Hypothalamus (tissue), 51 donors: ENCODE data around the gene CHSY1.

Source experiments
- DNase-seq, 51 donors: peaks; one replicate each; lab custom pipeline; 2025; lab: John Stamatoyannopoulos, UW

The CHSY1 gene

DNA sequence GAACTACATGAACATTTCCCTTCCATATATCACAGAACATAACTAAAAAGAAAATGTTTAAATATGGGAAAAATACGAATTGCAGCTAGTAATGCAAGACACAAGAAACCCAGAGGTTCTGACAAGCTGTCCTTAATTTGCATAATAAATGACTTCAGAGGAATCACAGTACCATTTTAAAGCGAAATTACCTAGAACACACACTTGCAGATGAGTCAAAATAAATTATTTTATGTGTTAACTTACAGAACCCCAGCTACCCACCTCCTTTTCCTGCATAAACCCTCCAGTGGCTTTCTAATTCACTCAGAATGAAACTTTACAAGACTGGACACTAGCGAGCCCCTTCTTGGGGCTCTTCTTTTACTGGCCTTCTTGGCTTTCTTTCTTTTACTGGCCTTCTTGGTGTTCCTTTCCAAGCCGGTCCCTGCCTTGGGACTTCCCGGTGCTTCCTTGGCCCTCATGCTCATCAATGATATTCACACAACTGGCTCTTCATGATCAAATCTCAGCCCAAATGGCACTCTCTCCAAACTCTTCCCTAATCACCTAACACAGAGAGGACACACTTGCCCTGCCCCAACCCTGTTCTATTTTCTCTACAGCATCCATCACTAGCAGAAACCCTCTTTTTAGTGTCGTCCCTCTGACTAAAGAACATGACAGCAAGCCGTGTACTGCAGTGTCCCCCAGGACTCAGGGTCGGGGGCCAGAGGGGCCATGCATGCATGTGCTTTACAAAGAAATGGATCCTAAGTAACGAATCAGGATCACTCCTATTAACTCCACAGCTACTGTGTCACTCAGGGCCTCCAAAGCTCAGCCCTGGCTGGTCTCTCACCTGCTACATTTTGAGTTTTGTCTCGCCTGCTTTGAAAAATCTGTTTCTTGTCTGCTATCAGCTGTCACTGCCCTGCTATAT is 4.8 kb downstream of the CHSY1 start:
- no peak for DNase-seq

- DNase-seq, result no peak
Observed at GRCh38 chr15:101246391-101246790, 5.5 kb downstream of the CHSY1 start.

GRCh38 chr15:101244889-101245668 is 6.8 kb downstream of the CHSY1 start:
- DNase-seq, result no peak

DNA sequence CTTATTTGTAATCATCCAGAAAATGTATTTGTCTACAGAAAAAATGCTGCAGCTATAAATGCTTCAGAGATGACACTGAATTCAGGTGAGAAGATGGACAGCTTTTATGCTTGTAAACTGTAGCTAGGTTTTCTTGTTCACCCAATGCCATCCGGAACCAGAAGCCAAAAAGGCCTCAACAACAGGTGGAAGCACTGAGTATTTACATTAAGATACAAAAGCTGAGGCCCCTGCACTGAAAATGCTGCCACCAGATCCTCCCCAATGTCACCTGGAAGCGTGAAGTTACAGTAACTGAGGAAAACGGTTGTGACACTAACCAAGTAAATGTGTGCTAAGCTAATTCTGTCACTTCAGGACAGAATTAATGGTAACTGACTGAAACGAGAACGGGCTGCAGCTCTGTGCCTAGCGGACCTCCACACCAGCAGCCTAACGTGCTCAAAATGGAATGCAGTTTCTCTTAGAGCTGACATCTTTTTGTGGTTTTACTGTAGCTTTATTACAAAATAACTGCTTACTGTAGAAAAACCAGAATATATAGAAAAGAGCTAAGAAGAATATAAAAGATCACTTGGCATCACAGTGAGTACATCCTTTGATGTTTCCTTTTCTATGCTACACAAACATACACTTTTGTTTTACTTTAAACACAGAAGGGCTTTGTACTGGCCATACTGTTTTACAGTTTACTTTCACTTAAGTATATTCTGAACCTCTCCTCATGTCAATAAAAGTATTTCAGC is 7.6 kb downstream of the CHSY1 start:
- DNase-seq, result no peak

DNA sequence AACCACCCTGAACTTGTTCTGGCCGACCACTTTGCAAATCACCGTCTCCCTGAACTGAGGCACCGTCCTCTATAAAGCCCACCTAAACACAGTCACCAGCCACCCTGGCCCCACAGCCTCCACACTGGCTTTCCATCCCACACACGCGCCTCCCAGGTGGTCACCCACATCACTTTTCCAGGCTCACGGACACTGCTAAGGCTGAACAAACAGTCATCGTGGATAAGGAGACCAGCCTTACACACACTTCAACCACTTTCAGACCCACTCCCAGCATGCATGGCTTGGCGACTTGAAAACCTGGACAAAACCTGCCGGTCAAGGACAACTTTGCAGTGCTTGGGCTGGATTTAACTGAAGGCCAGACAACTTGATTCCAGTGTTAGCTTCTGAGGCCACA is 8.4 kb downstream of the CHSY1 start:
- no peak for DNase-seq

DNA sequence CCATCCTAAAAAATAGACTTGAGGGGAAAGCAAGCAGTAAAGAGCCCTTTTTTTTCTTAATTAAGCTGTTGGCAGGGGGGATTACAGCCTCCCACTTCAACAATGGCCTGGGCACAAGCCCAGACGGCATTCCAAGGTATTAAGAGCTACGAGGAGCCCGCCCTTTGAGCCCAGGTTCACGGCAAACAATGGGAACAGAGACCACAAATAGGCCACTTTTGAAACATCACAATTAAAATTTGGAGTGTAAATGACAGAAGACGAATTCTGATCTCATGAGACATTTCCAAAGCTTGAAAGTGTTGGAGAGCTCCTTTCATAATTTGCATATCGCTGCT is 8.9 kb downstream of the CHSY1 start:
- DNase-seq, result no peak

DNA sequence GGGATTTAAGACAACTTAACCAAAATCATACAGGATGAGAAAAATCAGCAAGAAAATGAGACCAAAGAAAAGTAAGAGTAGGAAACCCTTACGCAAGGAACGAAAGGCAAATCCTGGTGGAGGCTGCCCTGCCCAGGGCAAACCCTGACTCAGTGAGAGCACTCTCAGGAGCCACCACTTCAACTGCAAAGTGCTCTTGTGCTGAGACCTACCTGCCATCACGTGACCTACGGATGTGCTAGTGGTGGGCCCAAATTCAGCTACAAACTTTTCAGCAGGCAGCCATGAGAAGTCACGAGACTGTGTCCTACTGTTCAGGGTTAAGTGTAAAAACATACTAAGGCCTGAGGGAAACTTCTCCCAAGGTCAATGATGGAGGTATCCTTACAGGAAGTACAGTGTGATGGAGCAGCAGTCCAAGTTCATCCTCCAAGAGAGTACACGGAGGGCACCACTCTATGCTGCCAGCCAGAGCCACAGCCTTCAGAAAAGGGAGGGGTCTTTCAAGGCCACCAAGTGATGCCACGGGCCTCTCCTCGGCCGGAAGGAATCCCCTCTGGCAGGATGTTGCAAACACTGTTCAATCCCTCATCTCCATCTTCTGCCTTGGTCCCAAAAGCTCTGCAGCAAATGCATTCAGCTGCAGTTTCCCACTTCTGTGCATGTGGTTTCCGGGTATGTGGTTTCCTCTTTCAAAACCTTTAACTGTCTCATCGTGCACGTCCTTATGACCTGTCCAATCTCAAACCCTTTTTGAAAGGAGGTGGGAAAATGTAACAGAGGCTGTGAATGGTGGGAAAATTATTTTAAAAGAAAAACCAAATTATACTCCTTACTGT is 9.5 kb downstream of the CHSY1 start:
- no peak for DNase-seq

- DNase-seq, result no peak
Observed at GRCh38 chr15:101240358-101240757, 11.5 kb downstream of the CHSY1 start.

DNA sequence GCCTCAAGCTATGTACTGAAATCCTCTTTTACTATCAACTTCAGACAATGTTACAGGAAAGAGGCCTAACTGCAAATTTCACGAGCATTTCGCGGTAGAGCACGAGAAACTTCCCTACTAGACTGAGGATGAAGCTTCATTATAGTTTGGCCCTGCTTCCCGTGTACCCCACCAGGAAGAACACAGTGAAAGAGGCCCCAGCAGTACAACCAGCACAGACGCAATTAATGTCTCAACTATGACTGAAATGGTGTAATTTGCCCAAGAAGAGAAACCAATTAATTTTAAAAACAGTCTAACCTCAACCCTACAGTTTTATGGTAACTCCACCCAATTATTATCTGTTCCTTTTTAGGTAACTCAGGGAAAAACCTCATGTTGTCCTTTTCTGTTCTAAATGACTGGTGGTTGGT is 12.1 kb downstream of the CHSY1 start:
- DNase-seq, result no peak

DNA sequence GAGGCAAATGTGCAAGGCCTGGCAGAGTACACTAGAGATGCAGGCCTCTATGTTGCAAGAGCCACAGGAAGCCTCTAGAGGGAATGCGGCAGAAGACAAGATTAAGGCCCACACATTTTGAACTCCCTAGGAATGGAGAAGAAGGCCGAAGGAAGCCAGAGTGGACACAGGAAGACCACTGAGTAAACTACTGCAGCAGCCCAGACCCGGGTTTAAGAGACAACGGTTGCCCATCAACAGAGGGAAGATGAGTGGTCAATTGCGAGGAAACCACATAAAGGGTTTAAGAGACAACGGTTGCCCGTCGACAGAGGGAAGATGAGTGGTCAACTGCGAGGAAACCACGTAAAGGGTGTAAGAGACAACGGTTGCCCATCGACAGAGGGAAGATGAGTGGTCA is 14.6 kb downstream of the CHSY1 start:
- no peak for DNase-seq

DNA sequence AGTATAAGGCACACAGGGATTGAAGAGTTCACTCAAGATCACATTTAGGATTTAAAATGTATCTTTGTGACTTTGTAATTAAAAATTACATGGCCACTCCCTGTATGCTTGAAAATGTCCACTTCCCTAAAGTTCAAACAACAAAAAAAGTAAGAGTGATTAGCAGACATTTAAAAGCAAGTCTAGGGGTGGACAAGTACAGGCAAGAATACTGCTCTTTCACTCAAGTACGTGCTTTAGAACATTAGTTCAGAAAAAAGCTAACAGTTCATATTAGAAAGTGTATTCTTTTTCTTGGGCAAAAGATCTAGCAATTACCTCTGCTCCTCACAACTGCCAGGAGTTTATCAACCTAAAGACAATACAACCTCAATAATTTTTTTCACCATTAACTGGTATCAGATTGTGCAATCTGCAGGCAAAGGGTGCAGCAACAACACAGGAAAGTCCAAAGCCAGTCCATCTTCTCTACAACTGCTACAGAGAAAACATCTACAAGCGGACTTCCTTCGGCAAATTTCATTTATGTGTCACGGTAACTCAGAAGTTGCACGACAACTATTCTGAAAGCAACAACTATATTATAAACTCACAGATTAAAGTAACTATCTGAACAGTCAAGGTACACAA is 18.1 kb downstream of the CHSY1 start:
- DNase-seq, result no peak

DNA sequence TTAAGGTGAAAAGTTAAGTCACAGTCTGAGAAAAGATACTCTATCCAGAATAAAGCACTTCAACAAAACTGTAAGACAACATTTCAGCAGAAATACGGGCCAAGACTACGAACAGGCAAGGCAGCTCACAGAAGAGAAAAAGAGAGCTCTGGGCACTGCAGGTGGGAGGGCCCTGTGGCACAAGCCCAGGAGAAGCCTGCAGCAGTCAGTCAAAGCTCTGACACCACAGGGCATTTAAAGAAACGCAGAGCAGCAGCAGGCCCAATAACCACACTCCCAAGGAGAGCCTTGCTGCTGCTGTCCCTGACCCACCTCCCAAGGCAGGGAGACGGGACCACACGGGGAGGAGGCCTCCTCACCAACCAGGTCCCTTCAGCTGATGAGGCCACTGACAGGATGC is 19.2 kb downstream of the CHSY1 start:
- DNase-seq, result peak in 6 of 51 donors; percentile 16 to 41 (median 21)

DNA sequence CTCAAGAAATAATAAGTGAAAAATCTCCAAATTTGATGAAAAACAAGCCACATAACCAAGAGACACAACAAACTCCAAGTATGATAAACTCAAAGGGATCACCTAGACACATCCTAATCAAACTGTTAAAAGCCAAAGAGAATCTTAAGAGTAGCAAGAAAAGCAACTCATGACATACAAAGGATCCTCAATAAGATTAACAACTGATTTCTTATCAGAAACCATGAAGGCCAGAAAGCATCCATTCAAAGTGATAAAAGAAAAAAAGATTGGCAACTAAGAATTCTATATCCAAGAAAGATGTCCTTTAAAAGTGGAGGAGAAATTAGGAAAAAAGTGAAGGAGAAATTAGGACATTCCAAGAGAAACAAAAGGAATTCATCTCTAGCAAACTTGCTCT is 23.5 kb downstream of the CHSY1 start:
- DNase-seq, result no peak

GRCh38 chr15:101225658-101226057 is 26.2 kb downstream of the CHSY1 start:
- DNase-seq, result no peak

DNA sequence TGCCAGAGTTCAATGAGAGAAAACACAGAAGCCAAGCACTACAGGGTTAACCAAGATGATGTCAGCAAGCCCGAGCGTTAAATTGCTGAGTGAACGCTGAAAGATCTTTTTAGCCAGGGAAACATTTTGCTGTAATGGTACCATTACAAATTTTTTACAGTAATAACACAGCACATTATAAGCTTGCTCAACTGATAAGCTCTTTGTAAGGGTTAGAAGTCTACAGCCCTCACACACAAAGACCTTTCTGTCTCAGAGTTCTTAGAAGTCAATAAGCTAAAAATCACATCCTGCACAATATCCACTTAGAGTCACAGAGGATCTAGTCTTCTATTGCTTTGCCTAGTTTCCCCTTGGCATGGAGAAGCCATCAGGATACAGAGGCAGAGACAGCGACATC is 29.9 kb downstream of the CHSY1 start:
- no peak for DNase-seq

- DNase-seq, result no peak
Observed at GRCh38 chr15:101220060-101220459, 31.8 kb downstream of the CHSY1 start.

DNA sequence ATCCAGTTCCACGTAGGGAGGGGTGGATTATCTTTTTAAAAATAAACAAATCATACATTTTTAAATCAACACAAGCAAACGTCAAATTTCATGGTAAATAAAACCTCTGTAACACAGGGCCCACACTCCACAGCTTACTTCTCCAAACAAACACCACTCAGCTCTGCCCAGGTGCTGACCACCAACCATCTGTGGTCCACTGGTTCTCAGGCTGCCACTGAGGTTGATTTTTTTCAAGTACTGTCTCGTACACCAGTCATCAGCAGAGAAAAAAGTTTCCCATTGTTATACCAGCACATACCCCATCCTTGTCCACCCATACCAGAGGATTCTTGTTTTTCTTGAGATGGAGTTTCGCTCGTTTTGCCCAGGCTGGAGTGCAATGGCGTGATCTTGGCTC is 32.4 kb downstream of the CHSY1 start:
- no peak for DNase-seq

DNA sequence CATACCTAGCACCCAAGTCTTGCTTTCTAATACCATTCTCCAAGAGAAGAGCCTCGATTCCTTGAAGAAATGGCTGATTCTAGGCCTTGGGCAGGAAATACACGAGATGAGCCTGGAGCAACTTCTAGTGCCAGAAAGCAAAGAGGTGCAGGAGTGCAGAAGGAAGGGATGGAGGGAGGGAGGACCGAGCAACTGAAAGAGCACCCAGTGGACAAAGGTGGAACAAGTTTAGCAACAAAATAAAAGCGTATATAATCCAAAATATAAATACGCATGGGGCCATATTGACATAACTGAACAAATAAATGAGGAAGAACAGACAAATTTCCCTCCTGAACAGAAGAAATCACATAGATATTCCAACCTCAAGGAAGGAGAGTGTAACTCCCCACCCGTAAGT is 34.4 kb downstream of the CHSY1 start:
- no peak for DNase-seq

GRCh38 chr15:101216100-101216499 is 35.7 kb downstream of the CHSY1 start:
- DNase-seq, result no peak

DNA sequence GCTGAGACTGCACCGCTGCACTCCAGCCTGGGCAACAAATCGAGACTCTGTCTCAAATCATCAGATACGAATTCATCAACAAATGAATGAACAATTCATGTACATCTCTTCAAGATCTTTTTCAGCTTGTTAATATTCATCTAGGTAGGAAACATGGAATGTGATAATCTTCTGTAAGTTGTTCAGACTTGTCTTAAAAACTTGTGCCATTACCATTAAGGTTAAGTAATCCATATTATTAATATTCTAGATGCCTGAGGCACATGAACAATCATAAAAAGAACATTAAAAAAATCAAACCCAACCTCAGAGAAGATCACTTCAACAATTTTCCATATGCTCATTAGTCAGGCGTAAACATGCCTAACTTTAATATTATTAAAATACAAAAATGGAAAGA is 36.2 kb downstream of the CHSY1 start:
- no peak for DNase-seq
